ENCODE measurements around the gene PIMREG. TPM values are rescaled to one million over a fixed set of nuclear protein-coding genes. Genes with fewer than 3 reads are reported as not detected.
A peak's percentile ranks its signal among the peaks of the same experiment; 100 is the strongest.

The PIMREG gene
- total and polyA plus RNA-seq, 2 experiments from 2014 or later = 11.3 to 70.6 TPM

- no peaks in the 10 kb centered on the region for H3K4me1 ChIP-seq (ENCODE audit: low read depth)
- H3K27ac ChIP-seq = no peak overlapping the region
- H3K9me3 ChIP-seq (ENCODE audit: low read depth) = no peaks in the 10 kb centered on the region
- TF ChIP-seq, protein P1, sequence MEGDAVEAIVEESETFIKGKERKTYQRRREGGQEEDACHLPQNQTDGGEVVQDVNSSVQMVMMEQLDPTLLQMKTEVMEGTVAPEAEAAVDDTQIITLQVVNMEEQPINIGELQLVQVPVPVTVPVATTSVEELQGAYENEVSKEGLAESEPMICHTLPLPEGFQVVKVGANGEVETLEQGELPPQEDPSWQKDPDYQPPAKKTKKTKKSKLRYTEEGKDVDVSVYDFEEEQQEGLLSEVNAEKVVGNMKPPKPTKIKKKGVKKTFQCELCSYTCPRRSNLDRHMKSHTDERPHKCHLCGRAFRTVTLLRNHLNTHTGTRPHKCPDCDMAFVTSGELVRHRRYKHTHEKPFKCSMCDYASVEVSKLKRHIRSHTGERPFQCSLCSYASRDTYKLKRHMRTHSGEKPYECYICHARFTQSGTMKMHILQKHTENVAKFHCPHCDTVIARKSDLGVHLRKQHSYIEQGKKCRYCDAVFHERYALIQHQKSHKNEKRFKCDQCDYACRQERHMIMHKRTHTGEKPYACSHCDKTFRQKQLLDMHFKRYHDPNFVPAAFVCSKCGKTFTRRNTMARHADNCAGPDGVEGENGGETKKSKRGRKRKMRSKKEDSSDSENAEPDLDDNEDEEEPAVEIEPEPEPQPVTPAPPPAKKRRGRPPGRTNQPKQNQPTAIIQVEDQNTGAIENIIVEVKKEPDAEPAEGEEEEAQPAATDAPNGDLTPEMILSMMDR (IDR thresholded peaks at IDR 0.05; ENCODE audit: low read depth, low read length) = no peak
- no peak overlapping the region for H3K4me3 ChIP-seq
- no peaks in the 10 kb centered on the region for H3K27me3 ChIP-seq
- H3K36me3 ChIP-seq = no peaks in the 10 kb centered on the region
- no peak for DNase-seq (ENCODE audit: low read depth in 1 of 2, low spot score in 1 of 2)
These were observed 26.0 kb downstream of the PIMREG start for GRCh38 chr17:6470146-6470718.

GRCh38 chr17:6470751-6471521 is 26.7 kb downstream of the PIMREG start:
- H3K27me3 ChIP-seq = no peaks in the 10 kb centered on the region
- no peak for DNase-seq (ENCODE audit: low read depth in 1 of 2, low spot score in 1 of 2)
- no peaks in the 10 kb centered on the region for H3K9me3 ChIP-seq (ENCODE audit: low read depth)
- H3K36me3 ChIP-seq = no peaks in the 10 kb centered on the region
- no peak overlapping the region for H3K4me3 ChIP-seq
- H3K4me1 ChIP-seq (ENCODE audit: low read depth) = no peaks in the 10 kb centered on the region
- H3K27ac ChIP-seq = no peak overlapping the region
- TF ChIP-seq, protein P1 (IDR thresholded peaks at IDR 0.05; ENCODE audit: low read depth, low read length) = no peak

- H3K9me3 ChIP-seq (ENCODE audit: low read depth) = no peaks in the 10 kb centered on the region
- no peak overlapping the region for H3K27ac ChIP-seq
- no peaks in the 10 kb centered on the region for H3K36me3 ChIP-seq
- TF ChIP-seq, protein P1 (IDR thresholded peaks at IDR 0.05; ENCODE audit: low read depth, low read length) = no peak
- no peak overlapping the region for H3K4me3 ChIP-seq
- no peaks in the 10 kb centered on the region for H3K27me3 ChIP-seq
- no peaks in the 10 kb centered on the region for H3K4me1 ChIP-seq (ENCODE audit: low read depth)
- DNase-seq (ENCODE audit: low read depth in 1 of 2, low spot score in 1 of 2) = peak in 1 of 2 donors; percentile 74
These were observed 27.5 kb downstream of the PIMREG start for GRCh38 chr17:6471531-6472465.

DNA sequence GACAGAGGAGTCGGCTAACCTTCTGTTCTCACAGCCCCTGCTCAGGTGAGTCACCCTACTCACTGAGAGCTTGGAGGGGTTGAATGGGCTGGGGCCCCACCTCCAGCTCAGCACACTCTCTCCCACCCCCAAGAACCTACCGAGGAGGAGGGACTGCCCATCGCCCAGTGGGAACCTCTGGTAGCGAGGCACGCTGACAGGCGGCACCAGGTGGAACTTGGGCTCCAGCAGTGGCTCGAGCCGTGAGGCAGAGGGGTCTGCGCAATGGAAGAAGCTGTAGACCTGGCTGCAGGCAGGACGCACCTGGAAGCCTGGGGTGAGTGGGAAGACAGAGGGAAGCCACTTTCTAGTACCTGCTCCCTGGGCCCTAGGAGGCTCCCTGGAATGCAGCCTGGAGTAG is 28.3 kb downstream of the PIMREG start:
- Histone ChIP-seq H3K4me3 (no peak overlapping the region), H3K9me3 (ENCODE audit: low read depth) (no peaks in the 10 kb centered on the region), H3K27ac (no peak overlapping the region), H3K27me3 (no peaks in the 10 kb centered on the region), H3K36me3 (no peaks in the 10 kb centered on the region), H3K4me1 (ENCODE audit: low read depth) (no peaks in the 10 kb centered on the region)
- no peak for DNase-seq (ENCODE audit: low read depth in 1 of 2, low spot score in 1 of 2)
- TF ChIP-seq, protein P1 (IDR thresholded peaks at IDR 0.05; ENCODE audit: low read depth, low read length) = no peak

DNA sequence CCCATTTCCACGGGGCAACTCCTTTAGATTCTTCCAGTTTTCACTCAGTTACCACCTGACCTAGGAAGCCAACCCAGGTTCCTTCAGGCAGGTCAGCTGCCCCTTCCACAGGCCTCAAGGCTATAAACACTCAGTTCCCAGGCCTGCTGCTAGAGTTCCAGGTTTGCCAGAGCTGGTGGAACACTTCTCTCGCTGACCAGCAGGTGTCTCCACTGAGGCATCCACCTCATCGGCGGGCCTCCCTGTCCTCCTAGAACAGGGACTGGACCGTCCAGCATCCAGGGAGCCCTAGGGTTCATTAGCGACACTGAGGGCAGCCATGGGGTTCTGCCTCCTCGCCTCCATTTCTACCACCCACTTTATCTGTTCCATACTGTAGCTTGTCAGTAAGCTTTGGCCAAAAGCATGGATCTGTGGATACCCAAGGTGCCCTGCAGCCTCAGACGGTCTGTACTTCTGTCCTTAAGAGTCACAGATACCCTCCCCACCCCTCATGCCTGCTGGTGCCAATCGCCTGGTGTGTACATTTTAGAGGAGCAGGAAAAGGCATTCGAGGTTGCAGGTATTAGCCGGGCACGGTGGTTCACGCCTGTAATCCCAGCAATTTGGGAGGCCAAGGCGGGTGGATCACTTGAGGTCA is 29.0 kb downstream of the PIMREG start:
- Histone ChIP-seq H3K4me1 (ENCODE audit: low read depth) (no peaks in the 10 kb centered on the region), H3K27me3 (no peaks in the 10 kb centered on the region), H3K27ac (no peak overlapping the region), H3K36me3 (no peaks in the 10 kb centered on the region), H3K9me3 (ENCODE audit: low read depth) (no peaks in the 10 kb centered on the region), H3K4me3 (no peak overlapping the region)
- TF ChIP-seq, protein P1 (IDR thresholded peaks at IDR 0.05; ENCODE audit: low read depth, low read length) = peak; percentile 97
- DNase-seq (ENCODE audit: low read depth in 1 of 2, low spot score in 1 of 2) = peak; percentile 81 to 82

Measured in cardiac muscle cell (in vitro differentiated cells and primary cell).